HL-60 (cell line): Measurements from ENCODE around the gene MYO1B.

Experiments
- GABPA ChIP-seq: IDR thresholded peaks from 2 replicates; pipeline ENCODE4 v1.6.1; 2012; ENCODE audit warnings: low read depth
- POLR2AphosphoS5 ChIP-seq: IDR thresholded peaks from 2 replicates; pipeline ENCODE4 v1.6.1; 2012; ENCODE audit warnings: low read depth
- TF ChIP-seq, protein P1 (sequence below): IDR thresholded peaks from one replicate; pipeline ENCODE4 v1.5.1; 2011; ENCODE audit warnings: low read length, control low read depth, inconsistent platforms; ENCODE audit not compliant: insufficient read depth
- TF ChIP-seq, protein P2 (sequence below): IDR thresholded peaks from 2 replicates; pipeline ENCODE4 v1.6.1; 2012; ENCODE audit warnings: low read depth; ENCODE audit not compliant: insufficient replicate concordance

DNA sequence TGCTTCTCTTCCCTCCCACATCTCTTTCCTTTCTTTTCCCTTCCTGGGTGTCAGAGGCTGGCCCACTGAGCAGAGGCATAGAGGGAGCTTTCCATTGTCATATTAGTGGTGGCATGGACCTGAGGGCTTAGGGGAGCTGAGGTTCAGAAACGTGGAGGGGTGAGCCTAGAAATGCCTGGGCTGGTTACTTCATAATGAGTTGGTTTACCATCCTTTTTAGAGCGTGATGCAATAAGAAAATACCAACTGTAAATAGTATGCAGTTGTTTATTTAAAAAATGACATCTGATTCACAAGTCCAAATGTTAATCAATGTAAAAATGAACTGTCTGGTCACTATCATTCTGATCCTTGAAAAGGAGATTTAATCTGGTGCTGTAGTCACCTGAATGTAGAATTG, 46.3 kb downstream of the MYO1B start:
- TF ChIP-seq, protein P1, sequence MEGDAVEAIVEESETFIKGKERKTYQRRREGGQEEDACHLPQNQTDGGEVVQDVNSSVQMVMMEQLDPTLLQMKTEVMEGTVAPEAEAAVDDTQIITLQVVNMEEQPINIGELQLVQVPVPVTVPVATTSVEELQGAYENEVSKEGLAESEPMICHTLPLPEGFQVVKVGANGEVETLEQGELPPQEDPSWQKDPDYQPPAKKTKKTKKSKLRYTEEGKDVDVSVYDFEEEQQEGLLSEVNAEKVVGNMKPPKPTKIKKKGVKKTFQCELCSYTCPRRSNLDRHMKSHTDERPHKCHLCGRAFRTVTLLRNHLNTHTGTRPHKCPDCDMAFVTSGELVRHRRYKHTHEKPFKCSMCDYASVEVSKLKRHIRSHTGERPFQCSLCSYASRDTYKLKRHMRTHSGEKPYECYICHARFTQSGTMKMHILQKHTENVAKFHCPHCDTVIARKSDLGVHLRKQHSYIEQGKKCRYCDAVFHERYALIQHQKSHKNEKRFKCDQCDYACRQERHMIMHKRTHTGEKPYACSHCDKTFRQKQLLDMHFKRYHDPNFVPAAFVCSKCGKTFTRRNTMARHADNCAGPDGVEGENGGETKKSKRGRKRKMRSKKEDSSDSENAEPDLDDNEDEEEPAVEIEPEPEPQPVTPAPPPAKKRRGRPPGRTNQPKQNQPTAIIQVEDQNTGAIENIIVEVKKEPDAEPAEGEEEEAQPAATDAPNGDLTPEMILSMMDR: no peak
- TF ChIP-seq, protein P2, sequence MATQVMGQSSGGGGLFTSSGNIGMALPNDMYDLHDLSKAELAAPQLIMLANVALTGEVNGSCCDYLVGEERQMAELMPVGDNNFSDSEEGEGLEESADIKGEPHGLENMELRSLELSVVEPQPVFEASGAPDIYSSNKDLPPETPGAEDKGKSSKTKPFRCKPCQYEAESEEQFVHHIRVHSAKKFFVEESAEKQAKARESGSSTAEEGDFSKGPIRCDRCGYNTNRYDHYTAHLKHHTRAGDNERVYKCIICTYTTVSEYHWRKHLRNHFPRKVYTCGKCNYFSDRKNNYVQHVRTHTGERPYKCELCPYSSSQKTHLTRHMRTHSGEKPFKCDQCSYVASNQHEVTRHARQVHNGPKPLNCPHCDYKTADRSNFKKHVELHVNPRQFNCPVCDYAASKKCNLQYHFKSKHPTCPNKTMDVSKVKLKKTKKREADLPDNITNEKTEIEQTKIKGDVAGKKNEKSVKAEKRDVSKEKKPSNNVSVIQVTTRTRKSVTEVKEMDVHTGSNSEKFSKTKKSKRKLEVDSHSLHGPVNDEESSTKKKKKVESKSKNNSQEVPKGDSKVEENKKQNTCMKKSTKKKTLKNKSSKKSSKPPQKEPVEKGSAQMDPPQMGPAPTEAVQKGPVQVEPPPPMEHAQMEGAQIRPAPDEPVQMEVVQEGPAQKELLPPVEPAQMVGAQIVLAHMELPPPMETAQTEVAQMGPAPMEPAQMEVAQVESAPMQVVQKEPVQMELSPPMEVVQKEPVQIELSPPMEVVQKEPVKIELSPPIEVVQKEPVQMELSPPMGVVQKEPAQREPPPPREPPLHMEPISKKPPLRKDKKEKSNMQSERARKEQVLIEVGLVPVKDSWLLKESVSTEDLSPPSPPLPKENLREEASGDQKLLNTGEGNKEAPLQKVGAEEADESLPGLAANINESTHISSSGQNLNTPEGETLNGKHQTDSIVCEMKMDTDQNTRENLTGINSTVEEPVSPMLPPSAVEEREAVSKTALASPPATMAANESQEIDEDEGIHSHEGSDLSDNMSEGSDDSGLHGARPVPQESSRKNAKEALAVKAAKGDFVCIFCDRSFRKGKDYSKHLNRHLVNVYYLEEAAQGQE: no peak
- TF ChIP-seq POLR2AphosphoS5: no peak
- TF ChIP-seq GABPA: no peak
